Thyroid gland (tissue), 4 donors: ENCODE measurements around the gene PCA3. TPM values are rescaled to one million over a fixed set of nuclear protein-coding genes. Genes with fewer than 3 reads are reported as not detected.

ENCODE experiments used
- DNase-seq, 2 donors: peaks; one replicate each; pipeline ENCODE4 v3.0.0-alpha.2; 2019
- H3K27ac ChIP-seq, 3 donors: fragments of 200-600 bp; sonication (generic); 1 replicate in 2 of 3; 2 replicates in 1 of 3; pipeline ENCODE4 v1.5.1; 2016 to 2019; ENCODE audit warnings: mild to moderate bottlenecking in 1 of 3, moderate library complexity in 1 of 3
- H3K27me3 ChIP-seq: fragments of 200-600 bp; sonication (generic); one replicate; pipeline ENCODE4 v1.5.1; 2019
- H3K36me3 ChIP-seq, 2 donors: fragments of 200-600 bp; sonication (generic); one replicate each; pipeline ENCODE4 v1.5.1; 2016 to 2019
- H3K4me1 ChIP-seq, 2 donors: fragments of 200-600 bp; sonication (generic); one replicate each; pipeline ENCODE4 v1.5.1; 2017 to 2019
- H3K4me3 ChIP-seq, 3 donors: fragments of 200-600 bp; sonication (generic); replicated peaks in 1 of 3; 1 replicate in 2 of 3; 2 replicates in 1 of 3; pipeline ENCODE4 v1.5.1; 2016; ENCODE audit warnings: mild to moderate bottlenecking in 1 of 3
- H3K9me3 ChIP-seq: fragments of 200-600 bp; sonication (generic); one replicate; pipeline ENCODE4 v1.5.1; 2017
- POLR2A ChIP-seq, 2 donors: fragments of 450-650 bp; IDR thresholded peaks; one replicate each; pipeline ENCODE4 v1.6.1; 2017; ENCODE audit warnings: antibody characterized with exemption in 2 of 2, mild to moderate bottlenecking in 2 of 2, moderate library complexity in 1 of 2
- WGBS, 2 donors: methylation state at CpG; one replicate each; pipeline ENCODE4 v1.1.5; 2017; 5-methylcytosine and 5-hydroxymethylcytosine counted together
- intact Hi-C: fragments of 100-400 bp; cut with DNase I; formaldehyde crosslinking; loops from one replicate; pipeline ENCODE4 v1.15.1; 2023
- total RNA-seq, 4 donors: library from RNA; depleted of rRNA; stranded (reverse); fragments of >200 nt; gene quantifications; one replicate each; pipeline ENCODE4 v1.2.3, GENCODE V29; 2016
- TF ChIP-seq, protein P1 (sequence below), 6 experiments: fragments of 200-600 bp in 3 of 6; fragments of 450-650 bp in 3 of 6; sonication (generic) in 3 of 6; IDR thresholded peaks; one replicate each; pipeline ENCODE4 v1.5.1; 2016 to 2019; ENCODE audit warnings: antibody characterized with exemption in 6 of 6, mild to moderate bottlenecking in 2 of 6, inconsistent platforms in 1 of 6, moderate library complexity in 1 of 6

The PCA3 gene
- total RNA-seq, 4 donors from 2014 or later, result not detected

DNA sequence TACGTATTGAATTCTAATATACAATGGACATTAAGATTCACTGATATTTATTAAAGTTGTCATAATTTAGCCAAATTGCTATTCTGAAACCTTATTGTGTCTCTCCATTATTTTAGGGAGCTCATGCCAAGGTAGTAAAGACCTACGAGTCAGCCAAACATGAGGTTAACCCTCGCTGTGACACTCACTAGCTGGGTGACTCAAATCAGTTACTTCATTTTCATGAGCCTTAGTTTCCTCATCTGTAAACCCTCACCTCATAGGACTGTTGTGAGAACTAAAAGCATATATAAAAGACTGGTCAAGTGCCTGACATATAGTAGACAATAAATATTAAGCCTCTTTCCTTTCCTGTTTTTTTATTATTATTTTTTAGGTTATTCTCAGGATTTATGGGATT, 44.0 kb upstream of the PCA3 start:
- H3K4me1 ChIP-seq, result no peaks in the 10 kb centered on the region
- H3K27me3 ChIP-seq, result no peaks in the 10 kb centered on the region
- no peaks in the 10 kb centered on the region for H3K9me3 ChIP-seq
- H3K4me3 ChIP-seq, result no peak overlapping the region
- H3K27ac ChIP-seq, result no peak overlapping the region
- TF ChIP-seq, protein P1, sequence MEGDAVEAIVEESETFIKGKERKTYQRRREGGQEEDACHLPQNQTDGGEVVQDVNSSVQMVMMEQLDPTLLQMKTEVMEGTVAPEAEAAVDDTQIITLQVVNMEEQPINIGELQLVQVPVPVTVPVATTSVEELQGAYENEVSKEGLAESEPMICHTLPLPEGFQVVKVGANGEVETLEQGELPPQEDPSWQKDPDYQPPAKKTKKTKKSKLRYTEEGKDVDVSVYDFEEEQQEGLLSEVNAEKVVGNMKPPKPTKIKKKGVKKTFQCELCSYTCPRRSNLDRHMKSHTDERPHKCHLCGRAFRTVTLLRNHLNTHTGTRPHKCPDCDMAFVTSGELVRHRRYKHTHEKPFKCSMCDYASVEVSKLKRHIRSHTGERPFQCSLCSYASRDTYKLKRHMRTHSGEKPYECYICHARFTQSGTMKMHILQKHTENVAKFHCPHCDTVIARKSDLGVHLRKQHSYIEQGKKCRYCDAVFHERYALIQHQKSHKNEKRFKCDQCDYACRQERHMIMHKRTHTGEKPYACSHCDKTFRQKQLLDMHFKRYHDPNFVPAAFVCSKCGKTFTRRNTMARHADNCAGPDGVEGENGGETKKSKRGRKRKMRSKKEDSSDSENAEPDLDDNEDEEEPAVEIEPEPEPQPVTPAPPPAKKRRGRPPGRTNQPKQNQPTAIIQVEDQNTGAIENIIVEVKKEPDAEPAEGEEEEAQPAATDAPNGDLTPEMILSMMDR (IDR thresholded peaks at IDR 0.05), result no peak
- TF ChIP-seq POLR2A (IDR thresholded peaks at IDR 0.05), result no peak
- no peak for DNase-seq
- intact Hi-C loops, result no loop called here
- WGBS, 2 donors, result 71 to 82% methylated on average over 3 of the region's 3 CpGs
- no peaks in the 10 kb centered on the region for H3K36me3 ChIP-seq

DNA sequence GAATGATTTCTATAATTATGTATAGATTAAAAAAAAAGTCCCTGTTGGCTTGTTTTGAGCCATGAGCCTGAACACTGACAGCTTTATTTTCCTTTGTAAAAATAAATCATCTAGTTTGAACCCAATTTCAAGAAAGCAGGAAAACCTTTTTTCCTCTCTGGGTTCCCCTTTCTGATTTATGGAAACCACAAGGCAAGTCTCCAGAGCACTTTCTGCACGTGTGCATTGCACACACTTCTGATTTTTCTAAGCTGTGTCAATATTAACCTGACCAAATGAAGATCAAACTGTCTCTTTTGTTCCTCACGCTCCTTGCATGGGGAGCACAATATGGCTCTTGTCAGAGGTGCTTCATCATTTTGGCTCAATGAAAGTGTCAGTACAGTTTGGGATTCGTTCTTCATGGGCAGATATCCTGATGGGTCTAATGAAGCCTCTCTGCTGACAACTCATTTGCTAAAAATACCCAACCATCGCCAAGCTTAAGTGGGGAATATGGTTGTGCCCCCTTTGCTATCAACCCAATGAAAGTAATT, 39.2 kb upstream of the PCA3 start:
- no peak for DNase-seq
- intact Hi-C loops, result no loop called here
- no peak for TF ChIP-seq POLR2A (IDR thresholded peaks at IDR 0.05)
- TF ChIP-seq, protein P1 (IDR thresholded peaks at IDR 0.05), result no peak
- H3K36me3 ChIP-seq, result no peaks in the 10 kb centered on the region
- H3K4me1 ChIP-seq, result peaks cover 4% of the 10 kb centered on the region in 2 donors
- H3K4me3 ChIP-seq, result no peak overlapping the region
- no peaks in the 10 kb centered on the region for H3K27me3 ChIP-seq
- 72 to 76% methylated on average over 4 of the region's 4 CpGs for WGBS, 2 donors
- H3K27ac ChIP-seq, result no peak overlapping the region
- no peaks in the 10 kb centered on the region for H3K9me3 ChIP-seq

DNA sequence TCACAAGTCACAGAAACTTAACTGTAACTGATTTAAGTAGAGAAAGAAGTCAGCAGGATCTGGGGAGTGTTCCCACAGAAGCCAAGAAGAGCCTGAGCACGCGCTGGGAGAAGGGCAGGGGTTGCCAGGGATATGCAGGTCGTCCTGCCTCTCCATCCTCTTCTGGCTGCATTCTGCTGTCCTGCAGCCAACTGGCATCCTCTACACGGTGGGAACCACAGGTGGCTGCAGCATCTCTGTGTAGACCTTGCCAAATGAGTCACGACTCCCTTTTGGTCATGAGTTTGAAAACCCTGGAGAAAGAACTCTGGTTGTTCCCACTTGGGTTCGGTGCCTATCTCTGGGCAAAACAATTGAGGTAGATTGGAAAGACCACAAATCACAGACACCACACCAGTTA, 38.4 kb upstream of the PCA3 start:
- intact Hi-C loops, result no loop called here
- 63 to 81% methylated on average over 6 of the region's 6 CpGs for WGBS, 2 donors

DNA sequence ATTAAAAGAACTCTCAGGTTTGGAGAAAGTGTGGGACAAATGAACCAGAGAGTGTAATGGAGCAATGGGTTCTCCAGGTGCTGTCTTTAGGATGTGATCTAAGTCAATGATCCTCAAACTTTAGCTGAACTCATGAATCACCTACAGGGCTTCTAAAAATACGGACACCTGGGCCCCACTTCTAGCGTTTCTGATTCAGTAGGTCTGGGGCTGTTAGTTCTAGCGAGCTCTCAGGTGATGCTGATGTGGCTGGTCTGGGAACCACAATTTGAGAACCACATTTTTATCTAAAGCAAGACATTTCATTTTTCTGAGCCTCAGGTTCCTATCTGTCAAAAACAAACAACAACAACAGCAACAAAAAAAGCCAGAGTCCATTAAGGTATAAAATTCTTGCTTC, 35.1 kb upstream of the PCA3 start:
- Histone ChIP-seq H3K36me3 (no peaks in the 10 kb centered on the region), H3K27ac (no peak overlapping the region), H3K4me3 (no peak overlapping the region), H3K4me1 (peaks cover 4% of the 10 kb centered on the region in 2 donors), H3K9me3 (no peaks in the 10 kb centered on the region), H3K27me3 (no peaks in the 10 kb centered on the region)
- no peak for DNase-seq
- WGBS, 2 donors, result 84 to 89% methylated on average over 3 of the region's 3 CpGs
- intact Hi-C loops, result no loop called here
- TF ChIP-seq, protein P1 (IDR thresholded peaks at IDR 0.05), result no peak
- no peak for TF ChIP-seq POLR2A (IDR thresholded peaks at IDR 0.05)

More for the DNA sequence above, 38.4 kb upstream of the PCA3 start:
- TF ChIP-seq, protein P1 (IDR thresholded peaks at IDR 0.05), result no peak
- no peak for TF ChIP-seq POLR2A (IDR thresholded peaks at IDR 0.05)
- Histone ChIP-seq H3K36me3 (no peaks in the 10 kb centered on the region), H3K27me3 (no peaks in the 10 kb centered on the region), H3K27ac (no peak overlapping the region), H3K4me3 (no peak overlapping the region), H3K9me3 (no peaks in the 10 kb centered on the region), H3K4me1 (peaks cover 4% of the 10 kb centered on the region in 2 donors)
- no peak for DNase-seq

DNA sequence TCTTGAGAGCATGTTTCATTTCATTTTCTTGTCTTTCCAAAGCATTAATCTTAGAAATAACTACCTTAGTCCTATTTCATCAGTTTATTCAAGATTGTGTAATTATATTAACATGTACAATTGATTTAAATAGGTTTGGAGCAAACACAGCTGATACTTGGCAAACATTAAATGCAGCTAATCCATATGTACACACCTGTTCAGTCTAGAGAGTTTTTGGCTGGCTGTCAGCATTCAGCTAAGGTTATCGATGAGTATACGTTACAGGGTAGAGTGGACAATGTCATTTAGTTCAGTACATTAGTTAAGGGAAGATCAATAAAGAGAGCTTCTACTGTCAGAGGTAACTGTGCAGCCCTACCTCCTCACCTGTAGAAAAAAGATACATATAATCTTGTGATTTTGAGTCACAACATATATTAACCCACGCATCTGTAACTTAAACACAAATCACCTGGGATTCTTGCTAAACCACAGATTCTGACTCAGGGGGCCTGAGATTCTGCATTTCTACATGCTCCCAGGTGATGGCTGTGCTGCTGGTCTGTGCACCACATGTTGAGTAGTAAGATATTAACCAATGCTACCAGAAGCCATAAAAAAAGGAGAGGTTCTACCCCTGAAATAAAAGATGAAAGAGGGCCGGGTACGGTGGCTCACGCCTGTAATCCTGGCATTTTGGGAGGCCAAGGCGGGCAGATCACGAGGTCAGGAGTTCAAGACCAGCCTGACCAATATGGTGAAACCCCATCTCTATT, 34.1 kb upstream of the PCA3 start:
- H3K36me3 ChIP-seq, result no peaks in the 10 kb centered on the region
- no peak for DNase-seq
- TF ChIP-seq, protein P1 (IDR thresholded peaks at IDR 0.05), result no peak
- TF ChIP-seq POLR2A (IDR thresholded peaks at IDR 0.05), result no peak
- H3K4me3 ChIP-seq, result no peak overlapping the region
- no peaks in the 10 kb centered on the region for H3K27me3 ChIP-seq
- intact Hi-C loops, result no loop called here
- H3K4me1 ChIP-seq, result peaks cover 4% of the 10 kb centered on the region in 2 donors
- no peak overlapping the region for H3K27ac ChIP-seq
- WGBS, 2 donors, result 90 to 96% methylated on average over 8 of the region's 8 CpGs
- no peaks in the 10 kb centered on the region for H3K9me3 ChIP-seq
